H1 (cell line): Measurements from ENCODE around the gene IRAK4. TPM values are rescaled to one million over a fixed set of nuclear protein-coding genes. Genes with fewer than 3 reads are reported as not detected.
A peak's percentile ranks its signal among the peaks of the same experiment; 100 is the strongest.

Experiments used
- CTCF ChIA-PET: fragments of 300-600 bp; sonication (Branson Sonifier 250); formaldehyde crosslinking; loops from one replicate; lab custom pipeline; 2021; ENCODE audit not compliant: partially characterized antibody; lab: Charles Lee
- POLR2A ChIA-PET: fragments of 300-600 bp; sonication (Branson Sonifier 250); formaldehyde crosslinking; loops from one replicate; lab custom pipeline; 2021; ENCODE audit warnings: inconsistent platforms; ENCODE audit not compliant: partially characterized antibody; lab: Charles Lee
- DNase-seq, 2 experiments: peaks; one replicate each; pipeline versions ENCODE4 v3.0.0 to v3.0.0-alpha.2; 2010 to 2022; ENCODE audit warnings: low spot score in 2 of 2, low read depth in 1 of 2, mixed read lengths in 1 of 2
- FAIRE-seq: peaks from 2 replicates; lab custom pipeline; 2011; peaks lifted over from hg19 to GRCh38; lab: Jason Lieb, UNC
- H2AFZ ChIP-seq: 2 replicates; pipeline ENCODE4 v1.8.1; 2012; ENCODE audit warnings: low read length, inconsistent platforms
- H2AK5ac ChIP-seq: 2 replicates; pipeline ENCODE4 v1.6.1; 2013; ENCODE audit warnings: low read depth, low read length
- H2BK120ac ChIP-seq: replicated peaks from 2 replicates; pipeline ENCODE3; 2013; ENCODE audit warnings: low read depth, low read length, inconsistent platforms
- H2BK12ac ChIP-seq: 2 replicates; pipeline ENCODE4 v1.6.1; 2013; ENCODE audit warnings: low read depth, low read length
- H2BK15ac ChIP-seq: 2 replicates; pipeline ENCODE4 v1.6.1; 2013; ENCODE audit warnings: low read length
- H2BK20ac ChIP-seq: 2 replicates; pipeline ENCODE4 v1.6.1; 2013; ENCODE audit warnings: low read length
- H2BK5ac ChIP-seq: 2 replicates; pipeline ENCODE4 v1.6.1; 2013; ENCODE audit warnings: low read depth, low read length
- H3K14ac ChIP-seq: 2 replicates; pipeline ENCODE4 v1.6.1; 2013; ENCODE audit warnings: inconsistent platforms; ENCODE audit not compliant: insufficient read length
- H3K18ac ChIP-seq: 2 replicates; pipeline ENCODE4 v1.6.1; 2013; ENCODE audit warnings: low read length; ENCODE audit errors: extremely low read depth
- H3K23ac ChIP-seq: 2 replicates; pipeline ENCODE4 v1.6.1; 2013; ENCODE audit warnings: inconsistent platforms; ENCODE audit not compliant: insufficient read length
- H3K23me2 ChIP-seq: 2 replicates; pipeline ENCODE4 v1.6.1; 2013; ENCODE audit warnings: low read depth, low read length
- H3K27ac ChIP-seq: 2 replicates; pipeline ENCODE4 v1.6.1; 2011; ENCODE audit warnings: low read depth, low read length, inconsistent platforms
- H3K27me3 ChIP-seq, 4 experiments: replicated peaks in 1 of 4; 1 replicate in 1 of 4; 2 replicates in 3 of 4; pipeline versions ENCODE4 v1.6.1 to v1.8.1; 2011 to 2013; ENCODE audit warnings: low read length in 3 of 4, mild to moderate bottlenecking in 3 of 4, inconsistent platforms in 2 of 4, mixed read lengths in 2 of 4, moderate library complexity in 1 of 4; ENCODE audit not compliant: control insufficient read depth in 3 of 4, insufficient read depth in 3 of 4; ENCODE audit errors: extremely low read depth in 1 of 4
- H3K36me3 ChIP-seq, 4 experiments: 2 replicates each; pipeline versions ENCODE4 v1.6.1 to v1.8.1; 2011 to 2013; ENCODE audit warnings: mild to moderate bottlenecking in 4 of 4, low read length in 3 of 4, moderate library complexity in 2 of 4, control low read depth in 1 of 4, inconsistent platforms in 1 of 4; ENCODE audit not compliant: insufficient read depth in 4 of 4, control insufficient read depth in 2 of 4
- H3K4ac ChIP-seq: replicated peaks from 2 replicates; pipeline ENCODE3; 2013; ENCODE audit warnings: low read length, low read depth, mixed read lengths, inconsistent platforms; ENCODE audit not compliant: insufficient read length
- H3K4me1 ChIP-seq, 4 experiments: replicated peaks in 1 of 4; 1 replicate in 1 of 4; 2 replicates in 3 of 4; pipeline versions ENCODE4 v1.6.1 to v1.8.1; 2011 to 2013; ENCODE audit warnings: low read length in 3 of 4, inconsistent platforms in 2 of 4, mixed read lengths in 1 of 4; ENCODE audit not compliant: insufficient read depth in 4 of 4, control insufficient read depth in 3 of 4
- H3K4me2 ChIP-seq, 2 experiments: 2 replicates each; pipeline versions ENCODE4 v1.6.1 to v1.8.1; 2011 to 2013; ENCODE audit warnings: low read depth in 2 of 2, low read length in 2 of 2, control low read depth in 1 of 2, inconsistent platforms in 1 of 2, mild to moderate bottlenecking in 1 of 2; ENCODE audit not compliant: insufficient read depth in 1 of 2
- H3K4me3 ChIP-seq, 4 experiments: fragments of 200-600, 300-600 bp in 1 of 4; sonication (generic), shearing (Covaris generic), sonication (Bioruptor Twin) in 1 of 4; 2 replicates each; pipeline versions ENCODE4 v1.5.1 to v1.8.1; 2011 to 2016; ENCODE audit warnings: low read length in 4 of 4, low read depth in 3 of 4, control low read depth in 2 of 4, inconsistent platforms in 2 of 4, mild to moderate bottlenecking in 2 of 4, mixed read lengths in 1 of 4, moderate library complexity in 1 of 4; ENCODE audit not compliant: insufficient read depth in 2 of 4; ENCODE audit errors: extremely low read depth in 1 of 4
- H3K56ac ChIP-seq: replicated peaks from 2 replicates; pipeline ENCODE3; 2013; ENCODE audit warnings: low read depth, mild to moderate bottlenecking, mixed read lengths, low read length, inconsistent platforms; ENCODE audit not compliant: insufficient read length
- H3K79me1 ChIP-seq: 2 replicates; pipeline ENCODE4 v1.6.1; 2013; ENCODE audit warnings: low read depth, low read length, control low read depth
- H3K79me2 ChIP-seq, 2 experiments: 2 replicates each; pipeline versions ENCODE4 v1.6.1 to v1.8.1; 2012 to 2013; ENCODE audit warnings: low read length in 2 of 2, mild to moderate bottlenecking in 2 of 2, inconsistent platforms in 1 of 2; ENCODE audit not compliant: insufficient read depth in 2 of 2, control insufficient read depth in 1 of 2
- H3K9ac ChIP-seq, 4 experiments: replicated peaks in 1 of 4; 1 replicate in 1 of 4; 2 replicates in 3 of 4; pipeline versions ENCODE4 v1.6.1 to v1.8.1; 2011 to 2013; ENCODE audit warnings: low read depth in 3 of 4, low read length in 3 of 4, control low read depth in 2 of 4, mild to moderate bottlenecking in 2 of 4, moderate library complexity in 2 of 4, inconsistent platforms in 1 of 4; ENCODE audit errors: extremely low read depth in 1 of 4
- H3K9me3 ChIP-seq, 2 experiments: 2 replicates each; pipeline versions ENCODE4 v1.6.1 to v1.8.1; 2012 to 2013; ENCODE audit warnings: mild to moderate bottlenecking in 2 of 2, moderate library complexity in 2 of 2, control low read depth in 1 of 2, inconsistent platforms in 1 of 2, low read depth in 1 of 2, low read length in 1 of 2, mixed read lengths in 1 of 2; ENCODE audit not compliant: insufficient read depth in 2 of 2
- H4K20me1 ChIP-seq, 2 experiments: replicated peaks in 1 of 2; 2 replicates each; pipeline versions ENCODE3 to v1.8.1; 2011 to 2013; ENCODE audit warnings: inconsistent platforms in 2 of 2, low read length in 2 of 2, mild to moderate bottlenecking in 1 of 2; ENCODE audit not compliant: insufficient read depth in 2 of 2, control insufficient read depth in 1 of 2
- H4K5ac ChIP-seq: 2 replicates; pipeline ENCODE4 v1.6.1; 2013; ENCODE audit warnings: low read length, low read depth, mixed read lengths, inconsistent platforms; ENCODE audit not compliant: insufficient read length
- H4K8ac ChIP-seq: 2 replicates; pipeline ENCODE4 v1.8.0; 2013; ENCODE audit warnings: mild to moderate bottlenecking, moderate library complexity, low read length, inconsistent platforms; ENCODE audit not compliant: insufficient read depth; ENCODE audit errors: extremely low read depth
- H4K91ac ChIP-seq: replicated peaks from 2 replicates; pipeline ENCODE3; 2013; ENCODE audit warnings: low read length, mixed read lengths, inconsistent platforms; ENCODE audit not compliant: insufficient read length
- CBX5 ChIP-seq: fragments of 300-800, 300-1000 bp; sonication (generic); IDR thresholded peaks from 2 replicates; pipeline ENCODE4 v1.7.1; 2016; ENCODE audit warnings: antibody characterized with exemption, low read length, low read depth
- EGR1 ChIP-seq: IDR thresholded peaks from 2 replicates; pipeline ENCODE4 v1.6.1; 2011; ENCODE audit warnings: low read depth, low read length, borderline replicate concordance
- KDM4A ChIP-seq: IDR thresholded peaks from one replicate; pipeline ENCODE4 v1.7.1; 2012; ENCODE audit warnings: low read depth, mild to moderate bottlenecking, moderate library complexity, low read length, inconsistent platforms; ENCODE audit not compliant: severe bottlenecking
- RAD21 ChIP-seq, 2 experiments: IDR thresholded peaks in 1 of 2; conservative IDR thresholded peaks in 1 of 2; 2 replicates each; pipeline ENCODE4 v1.6.1; 2011; ENCODE audit warnings: low read depth in 2 of 2, low read length in 2 of 2, improper control_type of control experiment in 1 of 2, inconsistent platforms in 1 of 2, mild to moderate bottlenecking in 1 of 2, moderate library complexity in 1 of 2
- SP1 ChIP-seq: IDR thresholded peaks from 2 replicates; pipeline ENCODE4 v1.6.1; 2011; ENCODE audit warnings: low read depth, low read length
- WGBS, 2 experiments: shearing (Covaris generic) in 1 of 2; methylation state at CpG; one replicate each; pipeline versions ENCODE4 v1.1.6 to v1.1.7; 2013 to 2015; ENCODE audit warnings: low lambda C conversion rate in 2 of 2, mixed read lengths in 2 of 2, inconsistent platforms in 1 of 2, low coverage in 1 of 2, missing lambda C conversion rate in 1 of 2; ENCODE audit not compliant: insufficient replicate concordance in 2 of 2, insufficient coverage in 1 of 2, insufficient read length in 1 of 2; ENCODE audit errors: extremely low coverage in 1 of 2, missing lambda C conversion rate in 1 of 2; 5-methylcytosine and 5-hydroxymethylcytosine counted together
- polyA plus RNA-seq, 7 experiments: library from polyadenylated mRNA; depleted of rRNA in 3 of 7; stranded (reverse) in 5 of 7; unstranded in 2 of 7; fragments of >200 nt in 5 of 7; fragments of 200-250 nt in 2 of 7; gene quantifications; 1 replicate in 5 of 7; 2 replicates in 1 of 7; 4 replicates in 1 of 7; pipeline versions ENCODE4 v1.2.1 to v1.2.3, GENCODE V29; 2011 to 2013; ENCODE audit warnings: missing spikeins in 2 of 7, mixed read lengths in 2 of 7
- total RNA-seq: library from RNA; stranded (reverse); fragmentation: NEBNext Ultra II Directional; extraction: Animal tissue kit (Norgen Biotek cat#: 25700); gene quantifications from 2 replicates; pipeline ENCODE4 v1.2.1, GENCODE V29; 2021
- TF ChIP-seq, protein P1 (sequence below): IDR thresholded peaks from 2 replicates; pipeline ENCODE4 v1.6.1; 2012; ENCODE audit warnings: inconsistent platforms
- TF ChIP-seq, protein P2 (sequence below): IDR thresholded peaks from 2 replicates; pipeline ENCODE4 v1.6.1; 2012; ENCODE audit warnings: inconsistent platforms
- TF ChIP-seq, protein P3 (sequence below): IDR thresholded peaks from 2 replicates; pipeline ENCODE4 v1.6.1; 2012; ENCODE audit warnings: low read length, inconsistent platforms

IRAK4 gene
- total and polyA plus RNA-seq, 2 of the 8 experiments (the other 6 are each of a cell fraction or from before 2014, with no cell fraction given) = 2.3 to 7.7 TPM

DNA sequence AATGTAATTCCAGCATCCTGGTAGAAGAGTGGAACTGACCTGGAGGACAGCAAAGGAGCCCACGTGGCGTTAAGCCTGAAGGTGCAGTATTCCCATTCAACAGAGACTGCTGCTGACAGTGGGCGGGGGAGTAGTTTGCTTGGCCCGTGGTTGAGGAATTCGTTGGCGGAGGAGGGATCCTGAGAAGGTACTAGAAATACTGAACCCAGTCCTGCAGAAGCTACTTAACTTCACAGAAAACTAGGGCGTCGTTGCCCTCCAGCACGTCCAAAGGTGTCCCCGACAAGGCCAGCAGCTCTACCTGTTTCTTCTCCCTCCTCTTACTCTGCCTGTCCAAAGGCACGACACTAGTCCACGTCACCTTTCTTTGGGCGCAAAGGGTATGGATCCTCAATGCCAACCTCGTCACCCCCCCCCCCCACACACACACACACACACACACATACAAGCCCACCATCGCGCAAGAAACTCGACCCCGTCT lies 464 bp upstream of the IRAK4 start:
- Histone ChIP-seq H2BK12ac (no peak overlapping the region), H3K36me3 (peaks cover 0 to 3% (median 1%) of the 10 kb centered on the region in 4 experiments; a peak in 2 of 8 replicates), H2BK20ac (no peak overlapping the region), H4K91ac (no peak overlapping the region), H3K27ac (no peak overlapping the region), H3K4me2 (peak overlapping the region; percentile 39 to 84), H2AK5ac (no peak overlapping the region), H3K27me3 (no peaks in the 10 kb centered on the region), H3K9ac (peak overlapping the region in 3 of 4 experiments; percentile 9 to 75 (median 52); a peak in 6 of 7 replicates), H4K8ac (peak overlapping the region; percentile 54), H3K23me2 (no peaks in the 10 kb centered on the region; the same call in 1 of the 2 replicates), H3K14ac (no peak overlapping the region), H3K79me2 (peaks cover 0 to 8% of the 10 kb centered on the region in 2 experiments; a peak in 1 of 4 replicates), H2BK120ac (no peak overlapping the region), H3K23ac (no peak overlapping the region), H4K5ac (no peak overlapping the region), H3K4ac (no peak overlapping the region), H3K56ac (no peak overlapping the region), H3K79me1 (no peaks in the 10 kb centered on the region), H3K4me1 (peaks cover 0 to 10% (median 6%) of the 10 kb centered on the region in 4 experiments; a peak in 5 of 7 replicates), H3K4me3 (peak overlapping the region; percentile 38 to 80 (median 72)), H2BK15ac (no peak overlapping the region), H3K9me3 (no peaks in the 10 kb centered on the region), H4K20me1 (no peaks in the 10 kb centered on the region), H3K18ac (no peak overlapping the region), H2BK5ac (0 out of 2 replicates have a peak overlapping the region, but pooled peaks have one; percentile 18), H2AFZ (peak overlapping the region; percentile 82)
- 17% methylated on average over 14 of the region's 18 CpGs; no CpG with 5 or more reads in 1 of the 2 experiments for WGBS, 2 experiments
- FAIRE-seq (no peak), DNase-seq (peak in 1 of 2 experiments; percentile 56)
- CTCF ChIA-PET = interaction anchor here (0.6 to 1.7 kb wide), 5 partner anchors 9 to 144 kb away, joined by 3 to 6 read pairs (median 3); no protein-coding TSS in a partner anchor
- POLR2A ChIA-PET = interaction anchor here (0.6 kb wide), 2 partner anchors 11 to 39 kb away, joined by 3 to 6 read pairs; no protein-coding TSS in a partner anchor
- TF ChIP-seq, protein P1, sequence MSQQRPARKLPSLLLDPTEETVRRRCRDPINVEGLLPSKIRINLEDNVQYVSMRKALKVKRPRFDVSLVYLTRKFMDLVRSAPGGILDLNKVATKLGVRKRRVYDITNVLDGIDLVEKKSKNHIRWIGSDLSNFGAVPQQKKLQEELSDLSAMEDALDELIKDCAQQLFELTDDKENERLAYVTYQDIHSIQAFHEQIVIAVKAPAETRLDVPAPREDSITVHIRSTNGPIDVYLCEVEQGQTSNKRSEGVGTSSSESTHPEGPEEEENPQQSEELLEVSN = peak; percentile 74
- no peak for TF ChIP-seq CBX5
- TF ChIP-seq EGR1 = no peak
- TF ChIP-seq, protein P2, sequence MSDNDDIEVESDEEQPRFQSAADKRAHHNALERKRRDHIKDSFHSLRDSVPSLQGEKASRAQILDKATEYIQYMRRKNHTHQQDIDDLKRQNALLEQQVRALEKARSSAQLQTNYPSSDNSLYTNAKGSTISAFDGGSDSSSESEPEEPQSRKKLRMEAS = peak; percentile 71
- no peak for TF ChIP-seq SP1
- TF ChIP-seq, protein P3, sequence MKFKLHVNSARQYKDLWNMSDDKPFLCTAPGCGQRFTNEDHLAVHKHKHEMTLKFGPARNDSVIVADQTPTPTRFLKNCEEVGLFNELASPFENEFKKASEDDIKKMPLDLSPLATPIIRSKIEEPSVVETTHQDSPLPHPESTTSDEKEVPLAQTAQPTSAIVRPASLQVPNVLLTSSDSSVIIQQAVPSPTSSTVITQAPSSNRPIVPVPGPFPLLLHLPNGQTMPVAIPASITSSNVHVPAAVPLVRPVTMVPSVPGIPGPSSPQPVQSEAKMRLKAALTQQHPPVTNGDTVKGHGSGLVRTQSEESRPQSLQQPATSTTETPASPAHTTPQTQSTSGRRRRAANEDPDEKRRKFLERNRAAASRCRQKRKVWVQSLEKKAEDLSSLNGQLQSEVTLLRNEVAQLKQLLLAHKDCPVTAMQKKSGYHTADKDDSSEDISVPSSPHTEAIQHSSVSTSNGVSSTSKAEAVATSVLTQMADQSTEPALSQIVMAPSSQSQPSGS = 0 out of 2 replicates have a peak, but pooled peaks have one; percentile 40
- peak; percentile 35 for TF ChIP-seq KDM4A
- no peak for TF ChIP-seq RAD21 (IDR thresholded peaks at IDR 0.05 in 1 of 2, conservative IDR thresholded peaks at IDR 0.05 in 1 of 2; ENCODE audit: low read depth in 2 of 2, low read length in 2 of 2)
